ENCODE measurements around the gene BANP. TPM values are rescaled to one million over a fixed set of nuclear protein-coding genes. Genes with fewer than 3 reads are reported as not detected.

The BANP gene
- polyA plus RNA-seq, 1 of the 3 experiments (the other 2 are of a cell fraction), result 16.8 TPM

GRCh38 chr16:88065747-88066142, 114.5 kb downstream of the BANP start:
- no peak overlapping the region for H3K4me3 ChIP-seq (ENCODE audit: low read depth in 2 of 2, low read length in 1 of 2)
- no peak for TF ChIP-seq YY1 (IDR thresholded peaks at IDR 0.05; ENCODE audit: low read depth)
- no peak for TF ChIP-seq ZBTB33 (IDR thresholded peaks at IDR 0.05; ENCODE audit: borderline replicate concordance, low read depth)
- TF ChIP-seq SMC3 (IDR thresholded peaks at IDR 0.05; ENCODE audit: low read depth, low read length), result no peak
- no peak for TF ChIP-seq RXRA (IDR thresholded peaks at IDR 0.05; ENCODE audit: borderline replicate concordance, low read depth)
- no peak for TF ChIP-seq GATA2 (CRISPR knock-in tag; IDR thresholded peaks at IDR 0.05)
- no peak for TF ChIP-seq CHD2 (IDR thresholded peaks at IDR 0.05; ENCODE audit: low read length, partially characterized antibody)
- TF ChIP-seq TCF12 (IDR thresholded peaks at IDR 0.05), result no peak
- no peak for TF ChIP-seq EP300 (IDR thresholded peaks at IDR 0.05; ENCODE audit: borderline replicate concordance in 1 of 2, low read depth in 1 of 2, low read length in 1 of 2)
- no peak for TF ChIP-seq USF1 (IDR thresholded peaks at IDR 0.05; ENCODE audit: borderline replicate concordance, low read depth)
- TF ChIP-seq MXI1 (IDR thresholded peaks at IDR 0.05; ENCODE audit: low read depth, low read length), result no peak
- no peak for TF ChIP-seq TAF1 (IDR thresholded peaks at IDR 0.05; ENCODE audit: borderline replicate concordance, low read depth, low read length)
- TF ChIP-seq REST (IDR thresholded peaks at IDR 0.05; ENCODE audit: low read depth, low read length), result no peak
- TF ChIP-seq POLR2AphosphoS5 (IDR thresholded peaks at IDR 0.05; ENCODE audit: low read depth, low read length), result no peak
- no peak for TF ChIP-seq TEAD4 (IDR thresholded peaks at IDR 0.05; ENCODE audit: borderline replicate concordance, insufficient read depth)
- TF ChIP-seq USF2 (IDR thresholded peaks at IDR 0.05; ENCODE audit: borderline replicate concordance, low read depth, low read length), result no peak
- TF ChIP-seq JUND (IDR thresholded peaks at IDR 0.05), result no peak
- no peak for TF ChIP-seq RCOR1 (IDR thresholded peaks at IDR 0.05; ENCODE audit: low read length)
- no peak for TF ChIP-seq CTCF (IDR thresholded peaks at IDR 0.05)
- TF ChIP-seq IRF3 (IDR thresholded peaks at IDR 0.05; ENCODE audit: low read depth, low read length), result no peak
- TF ChIP-seq GABPA (IDR thresholded peaks at IDR 0.05; ENCODE audit: low read depth), result no peak
- H3K9me2 ChIP-seq, result no peaks in the 10 kb centered on the region
- no peak overlapping the region for H3K9ac ChIP-seq
- H2AFZ ChIP-seq (ENCODE audit: low read depth), result no peak overlapping the region
- H3K4me2 ChIP-seq, result no peak overlapping the region
- H3K27me3 ChIP-seq (ENCODE audit: insufficient read depth), result no peaks in the 10 kb centered on the region
- no peaks in the 10 kb centered on the region for H3K79me2 ChIP-seq (ENCODE audit: insufficient read depth)
- WGBS (ENCODE audit: low lambda C conversion rate), result 95% methylated on average over 8 of the region's 15 CpGs
- DNase-seq, result no peak
- peaks cover 0 to 10% of the 10 kb centered on the region in 2 experiments for H3K36me3 ChIP-seq (replicated peaks in 1 of 2; ENCODE audit: control insufficient read depth in 1 of 2, insufficient read depth in 2 of 2, low read length in 1 of 2)
- peaks cover 0 to 38% of the 10 kb centered on the region in 2 experiments; a peak in 3 of 4 replicates for H3K4me1 ChIP-seq (ENCODE audit: control insufficient read depth in 1 of 2, insufficient read depth in 2 of 2, low read depth in 1 of 2, low read length in 1 of 2)
- H3K27ac ChIP-seq (ENCODE audit: low read depth in 2 of 2, low read length in 1 of 2), result no peak overlapping the region; a peak in 1 of 4 replicates
- ChIA-PET CTCF (interaction anchor here (1.3 kb wide), 1 partner anchor 372 kb away, joined by 4 read pairs; no protein-coding TSS in a partner anchor), POLR2A (interaction anchor here (1.1 kb wide), 1 partner anchor 71 kb away, joined by 3 read pairs; no protein-coding TSS in a partner anchor)
- H3F3A ChIP-seq (replicated peaks; ENCODE audit: insufficient read depth), result no peaks in the 10 kb centered on the region
- no peaks in the 10 kb centered on the region for H4K20me1 ChIP-seq (ENCODE audit: insufficient read depth)
- no peaks in the 10 kb centered on the region for H3K9me3 ChIP-seq
